ENCODE measurements around the gene CAMK2G.
"Not testable (repeated sequence)": the region's sequence is repeated elsewhere in the genome, so short reads cannot be mapped to it uniquely, and the experiment has no call there.

CAMK2G gene

GRCh38 chr10:73838008-73838567, 36.3 kb downstream of the CAMK2G start:
- no peak for DNase-seq

- no peak for DNase-seq
Observed at GRCh38 chr10:73837072-73837471, 37.3 kb downstream of the CAMK2G start.

- no peak for DNase-seq
Observed at GRCh38 chr10:73836427-73836980, 37.9 kb downstream of the CAMK2G start.

- DNase-seq, result not testable (repeated sequence)
Observed at GRCh38 chr10:73829090-73829489, 45.3 kb downstream of the CAMK2G start.

- DNase-seq, result no peak
Observed at GRCh38 chr10:73828161-73828560, 46.2 kb downstream of the CAMK2G start.

GRCh38 chr10:73827346-73828089, 46.8 kb downstream of the CAMK2G start:
- DNase-seq, result no peak

GRCh38 chr10:73824146-73824725, 50.1 kb downstream of the CAMK2G start:
- DNase-seq, result no peak

- DNase-seq, result no peak
Observed at GRCh38 chr10:73823391-73823790, 51.0 kb downstream of the CAMK2G start.

- no peak for DNase-seq
Observed at GRCh38 chr10:73819513-73820093, 54.8 kb downstream of the CAMK2G start.

GRCh38 chr10:73819081-73819480, 55.3 kb downstream of the CAMK2G start:
- DNase-seq, result no peak

GRCh38 chr10:73818402-73818801, 56.0 kb downstream of the CAMK2G start:
- no peak for DNase-seq

- no peak for DNase-seq
Observed at GRCh38 chr10:73817826-73818225, 56.5 kb downstream of the CAMK2G start.

- no peak for DNase-seq
Observed at GRCh38 chr10:73816917-73817729, 57.2 kb downstream of the CAMK2G start.

GRCh38 chr10:73815719-73816030, 58.7 kb downstream of the CAMK2G start:
- no peak for DNase-seq

- DNase-seq, result no peak
Observed at GRCh38 chr10:73814896-73815718, 59.2 kb downstream of the CAMK2G start.

- DNase-seq, result no peak
Observed at GRCh38 chr10:73814276-73814895, 60.0 kb downstream of the CAMK2G start.

- DNase-seq, result no peak
Observed at GRCh38 chr10:73813333-73813732, 61.0 kb downstream of the CAMK2G start.

GRCh38 chr10:73812657-73813056, 61.7 kb downstream of the CAMK2G start:
- no peak for DNase-seq

GRCh38 chr10:73810735-73811465, 63.5 kb downstream of the CAMK2G start:
- DNase-seq, result no peak

- no peak for DNase-seq
Observed at GRCh38 chr10:73810358-73810734, 64.0 kb downstream of the CAMK2G start.

Data from NCI-H1436 treated with DMSO at 0.1 percent for 48 hours (cell line).